ENCODE measurements around the gene KISS1.

DNA sequence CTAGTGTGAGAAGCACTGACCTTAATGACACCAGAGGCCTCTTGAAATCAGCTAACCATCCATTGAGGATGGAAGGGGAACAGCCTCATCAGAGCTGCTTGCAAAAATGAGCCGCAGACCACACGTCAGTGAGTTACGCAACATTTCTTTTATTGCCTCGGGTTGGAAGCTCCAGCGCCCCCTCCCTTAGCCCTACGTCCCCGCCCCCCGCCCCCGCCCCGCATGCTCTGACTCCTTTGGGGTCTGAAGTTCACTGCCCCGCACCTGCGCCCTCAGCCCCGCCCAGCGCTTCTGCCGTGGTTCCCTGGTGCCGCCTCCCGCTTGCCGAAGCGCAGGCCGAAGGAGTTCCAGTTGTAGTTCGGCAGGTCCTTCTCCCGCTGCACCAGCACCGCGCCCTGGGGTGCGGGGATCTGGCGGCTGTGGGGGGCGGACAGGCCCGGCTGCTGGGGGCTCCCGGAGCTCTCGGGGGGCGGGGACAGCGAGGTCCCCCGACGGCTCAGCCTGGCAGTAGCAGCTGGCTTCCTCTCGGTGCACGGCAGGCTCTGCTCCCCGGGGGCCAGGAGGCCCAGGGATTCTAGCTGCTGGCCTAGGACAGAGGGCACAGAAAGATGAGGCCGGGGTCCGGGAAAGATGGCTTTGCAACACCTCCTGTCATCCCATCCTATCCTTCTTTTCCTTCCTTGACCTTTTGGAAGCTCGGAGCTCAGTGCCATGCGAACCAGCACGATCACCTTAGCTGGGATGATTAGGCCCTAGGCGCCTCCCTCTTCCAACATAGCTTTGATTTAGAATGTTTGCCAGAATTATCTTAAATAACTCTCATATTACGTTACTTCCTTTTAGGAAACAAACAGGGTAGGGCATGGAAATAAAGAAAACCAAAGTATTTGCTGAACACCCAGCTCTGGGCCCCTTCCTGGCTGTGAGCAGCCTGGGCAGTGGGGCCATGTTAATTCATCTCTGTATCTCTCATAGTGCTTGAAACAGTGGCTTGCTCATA lies 5.8 kb downstream of the KISS1 start:
- TF ChIP-seq, protein P1, sequence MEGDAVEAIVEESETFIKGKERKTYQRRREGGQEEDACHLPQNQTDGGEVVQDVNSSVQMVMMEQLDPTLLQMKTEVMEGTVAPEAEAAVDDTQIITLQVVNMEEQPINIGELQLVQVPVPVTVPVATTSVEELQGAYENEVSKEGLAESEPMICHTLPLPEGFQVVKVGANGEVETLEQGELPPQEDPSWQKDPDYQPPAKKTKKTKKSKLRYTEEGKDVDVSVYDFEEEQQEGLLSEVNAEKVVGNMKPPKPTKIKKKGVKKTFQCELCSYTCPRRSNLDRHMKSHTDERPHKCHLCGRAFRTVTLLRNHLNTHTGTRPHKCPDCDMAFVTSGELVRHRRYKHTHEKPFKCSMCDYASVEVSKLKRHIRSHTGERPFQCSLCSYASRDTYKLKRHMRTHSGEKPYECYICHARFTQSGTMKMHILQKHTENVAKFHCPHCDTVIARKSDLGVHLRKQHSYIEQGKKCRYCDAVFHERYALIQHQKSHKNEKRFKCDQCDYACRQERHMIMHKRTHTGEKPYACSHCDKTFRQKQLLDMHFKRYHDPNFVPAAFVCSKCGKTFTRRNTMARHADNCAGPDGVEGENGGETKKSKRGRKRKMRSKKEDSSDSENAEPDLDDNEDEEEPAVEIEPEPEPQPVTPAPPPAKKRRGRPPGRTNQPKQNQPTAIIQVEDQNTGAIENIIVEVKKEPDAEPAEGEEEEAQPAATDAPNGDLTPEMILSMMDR (IDR thresholded peaks at IDR 0.05), result no peak
- TF ChIP-seq POLR2A (IDR thresholded peaks at IDR 0.05), result no peak

All from body of pancreas (tissue), 4 donors.